ENCODE measurements around the gene ARL5A. TPM values are rescaled to one million over a fixed set of nuclear protein-coding genes. Genes with fewer than 3 reads are reported as not detected.
A peak's percentile ranks its signal among the peaks of the same experiment; 100 is the strongest.

ARL5A gene
- total and polyA plus RNA-seq, 9 of the 15 experiments (the other 6 are each of a cell fraction or from before 2014, with no cell fraction given), result 16.3 to 117 (median 88.4) TPM

DNA sequence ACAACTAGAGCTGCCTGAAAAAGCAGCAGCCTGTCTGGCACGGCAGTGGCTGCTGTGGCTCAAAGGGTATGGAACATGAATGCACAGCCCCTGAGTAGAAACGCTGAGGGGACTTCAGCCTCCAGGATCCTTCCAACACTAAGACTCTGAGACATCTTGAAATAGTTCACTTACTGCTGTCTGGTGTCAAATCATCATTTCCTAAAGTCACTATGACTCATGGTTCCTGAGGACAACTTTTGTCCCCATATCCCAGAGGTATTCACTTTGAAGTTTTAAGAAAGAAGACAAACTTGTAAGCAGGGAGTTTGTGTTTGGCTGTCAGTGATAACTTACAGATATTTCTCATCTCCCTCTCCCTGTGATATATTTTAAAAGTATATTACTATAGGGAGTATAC lies 60.7 kb downstream of the ARL5A start:
- Histone ChIP-seq H2AFZ (ENCODE audit: low read depth, low read length) (peak overlapping the region; percentile 75), H3K4me2 (ENCODE audit: insufficient read depth, low read length) (peak overlapping the region; percentile 52), H3K36me3 (ENCODE audit: control insufficient read depth, insufficient read depth, low read length) (no peaks in the 10 kb centered on the region; the same call in 2 of the 3 replicates), H3K79me2 (ENCODE audit: control insufficient read depth, insufficient read depth, low read length) (no peaks in the 10 kb centered on the region), H3K4me1 (replicated peaks in 1 of 2; ENCODE audit: control insufficient read depth in 2 of 2, insufficient read depth in 2 of 2, low read length in 2 of 2) (peaks cover 16 to 54% of the 10 kb centered on the region in 2 experiments), H3K27ac (ENCODE audit: extremely low read depth, low read depth, low read length) (peak overlapping the region; percentile 78; the same call in 2 of the 3 replicates), H3K9me1 (ENCODE audit: control insufficient read depth, insufficient read depth, low read length) (peaks cover 5% of the 10 kb centered on the region), H3K9ac (ENCODE audit: insufficient read depth in 1 of 2, low read depth in 2 of 2, low read length in 2 of 2) (peak overlapping the region; percentile 51 to 58; a peak in 3 of 4 replicates), H4K20me1 (replicated peaks; ENCODE audit: control insufficient read depth, insufficient read depth, low read length) (no peaks in the 10 kb centered on the region), H3K27me3 (ENCODE audit: control insufficient read depth in 2 of 2, insufficient read depth in 2 of 2, low read length in 2 of 2) (no peaks in the 10 kb centered on the region), H3K4me3 (no peak overlapping the region), H3K9me3 (replicated peaks; ENCODE audit: control insufficient read depth, insufficient read depth, low read depth, low read length) (no peaks in the 10 kb centered on the region)
- in situ Hi-C loops (cut with MboI) (no loop called here), intact Hi-C loops (cut with micrococcal nuclease) (no loop called here)
- no TSS peak for BruUV-seq (replicated peaks)
- CTCF ChIA-PET (ENCODE audit: low intra/inter-chr PET ratio), result no interaction called here
- DNase-seq (ENCODE audit: extremely low read depth in 1 of 4, low spot score in 3 of 4) (peak; percentile 21 to 73 (median 46)), FAIRE-seq (peak; percentile 87), ATAC-seq (peak; percentile 64)
- 15% methylated on average over 2 of the region's 2 CpGs for WGBS (ENCODE audit: insufficient coverage, low coverage, missing lambda C conversion rate)
- POLR2A ChIA-PET, result interaction anchor here (0.5 to 3.6 kb wide), 4 partner anchors 12 to 523 kb away, joined by 3 to 16 read pairs (median 4); no protein-coding TSS in a partner anchor
- TF ChIP-seq CREB3 (tag; conservative IDR thresholded peaks at IDR 0.05; ENCODE audit: low read depth) (no peak), PKNOX1 (IDR thresholded peaks at IDR 0.05) (peak; percentile 54; the same call in 1 of the 2 replicates), NR2C2 (CRISPR knock-in tag; IDR thresholded peaks at IDR 0.05) (no peak), NR2C2 (tag; IDR thresholded peaks at IDR 0.05) (no peak), ZKSCAN1 (IDR thresholded peaks at IDR 0.05; ENCODE audit: low read depth, low read length) (no peak), GABPB2 (CRISPR knock-in tag; conservative IDR thresholded peaks at IDR 0.05) (no peak), SMAD2 (IDR thresholded peaks at IDR 0.05; ENCODE audit: low read depth, low read length) (no peak), NEUROD1 (IDR thresholded peaks at IDR 0.05; ENCODE audit: borderline replicate concordance, low read depth, low read length, partially characterized antibody) (peak; percentile 30), ILK (tag; IDR thresholded peaks at IDR 0.05; ENCODE audit: borderline replicate concordance, low read depth) (no peak), KDM5B (IDR thresholded peaks at IDR 0.05; ENCODE audit: insufficient replicate concordance, low read depth, low read length) (no peak), BACH1 (tag; IDR thresholded peaks at IDR 0.05) (peak; percentile 16; the same call in 1 of the 2 replicates), EP300 (IDR thresholded peaks at IDR 0.05; ENCODE audit: low read length) (peak; percentile 46; the same call in 1 of the 2 replicates), ZBTB43 (CRISPR knock-in tag; IDR thresholded peaks at IDR 0.05) (no peak)
- TF ChIP-seq, protein P1, sequence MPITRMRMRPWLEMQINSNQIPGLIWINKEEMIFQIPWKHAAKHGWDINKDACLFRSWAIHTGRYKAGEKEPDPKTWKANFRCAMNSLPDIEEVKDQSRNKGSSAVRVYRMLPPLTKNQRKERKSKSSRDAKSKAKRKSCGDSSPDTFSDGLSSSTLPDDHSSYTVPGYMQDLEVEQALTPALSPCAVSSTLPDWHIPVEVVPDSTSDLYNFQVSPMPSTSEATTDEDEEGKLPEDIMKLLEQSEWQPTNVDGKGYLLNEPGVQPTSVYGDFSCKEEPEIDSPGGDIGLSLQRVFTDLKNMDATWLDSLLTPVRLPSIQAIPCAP (CRISPR knock-in tag; IDR thresholded peaks at IDR 0.05; ENCODE audit: borderline replicate concordance), result no peak
- TF ChIP-seq, protein P2, sequence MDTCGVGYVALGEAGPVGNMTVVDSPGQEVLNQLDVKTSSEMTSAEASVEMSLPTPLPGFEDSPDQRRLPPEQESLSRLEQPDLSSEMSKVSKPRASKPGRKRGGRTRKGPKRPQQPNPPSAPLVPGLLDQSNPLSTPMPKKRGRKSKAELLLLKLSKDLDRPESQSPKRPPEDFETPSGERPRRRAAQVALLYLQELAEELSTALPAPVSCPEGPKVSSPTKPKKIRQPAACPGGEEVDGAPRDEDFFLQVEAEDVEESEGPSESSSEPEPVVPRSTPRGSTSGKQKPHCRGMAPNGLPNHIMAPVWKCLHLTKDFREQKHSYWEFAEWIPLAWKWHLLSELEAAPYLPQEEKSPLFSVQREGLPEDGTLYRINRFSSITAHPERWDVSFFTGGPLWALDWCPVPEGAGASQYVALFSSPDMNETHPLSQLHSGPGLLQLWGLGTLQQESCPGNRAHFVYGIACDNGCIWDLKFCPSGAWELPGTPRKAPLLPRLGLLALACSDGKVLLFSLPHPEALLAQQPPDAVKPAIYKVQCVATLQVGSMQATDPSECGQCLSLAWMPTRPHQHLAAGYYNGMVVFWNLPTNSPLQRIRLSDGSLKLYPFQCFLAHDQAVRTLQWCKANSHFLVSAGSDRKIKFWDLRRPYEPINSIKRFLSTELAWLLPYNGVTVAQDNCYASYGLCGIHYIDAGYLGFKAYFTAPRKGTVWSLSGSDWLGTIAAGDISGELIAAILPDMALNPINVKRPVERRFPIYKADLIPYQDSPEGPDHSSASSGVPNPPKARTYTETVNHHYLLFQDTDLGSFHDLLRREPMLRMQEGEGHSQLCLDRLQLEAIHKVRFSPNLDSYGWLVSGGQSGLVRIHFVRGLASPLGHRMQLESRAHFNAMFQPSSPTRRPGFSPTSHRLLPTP (IDR thresholded peaks at IDR 0.05; ENCODE audit: borderline replicate concordance, extremely low read depth, insufficient read length), result no peak

Data from K562 (cell line).